K562 (cell line): ENCODE results near the gene IGSF3. TPM values are rescaled to one million over a fixed set of nuclear protein-coding genes. Genes with fewer than 3 reads are reported as not detected.

Experiments
- AFF4 ChIP-seq: sonication (generic); formaldehyde crosslinking; IDR thresholded peaks from 2 replicates; pipeline ENCODE4 v1.8.0; 2023; ENCODE audit warnings: mild to moderate bottlenecking, missing genetic modification reagents
- BCL6 ChIP-seq: fragments of 250-450 bp; sonication (Bioruptor Pico); IDR thresholded peaks from 2 replicates; pipeline ENCODE4 v1.4.0; 2020
- CGGBP1 ChIP-seq: fragments of 250-450 bp; sonication (Bioruptor Pico); IDR thresholded peaks from 2 replicates; pipeline ENCODE4 v1.9.0; 2021; ENCODE audit warnings: mild to moderate bottlenecking
- ILF3 ChIP-seq: fragments of 450-650 bp; IDR thresholded peaks from 2 replicates; pipeline ENCODE4 v1.6.1; 2018; ENCODE audit warnings: antibody characterized with exemption, mild to moderate bottlenecking, moderate library complexity, borderline replicate concordance
- MTA2 ChIP-seq: fragments of 450-650 bp; IDR thresholded peaks from 2 replicates; pipeline ENCODE4 v1.6.1; 2016; ENCODE audit warnings: low read depth
- NR2F6 ChIP-seq: fragments of 450-650 bp; formaldehyde crosslinking; IDR thresholded peaks from 2 replicates; pipeline ENCODE4 v1.4.0; 2020; ENCODE audit warnings: mild to moderate bottlenecking
- RBM25 ChIP-seq: fragments of 200-400 bp; formaldehyde crosslinking; IDR thresholded peaks from 2 replicates; pipeline ENCODE4 v1.6.1; 2018; ENCODE audit warnings: low read length, low read depth, moderate library complexity; ENCODE audit not compliant: severe bottlenecking
- SIN3B ChIP-seq: fragments of 450-650 bp; IDR thresholded peaks from 2 replicates; pipeline ENCODE4 v1.6.1; 2017; ENCODE audit warnings: low read depth, mild to moderate bottlenecking, moderate library complexity
- SIRT6 ChIP-seq: IDR thresholded peaks from one replicate; pipeline ENCODE4 v1.6.1; 2012; ENCODE audit warnings: low read depth, mild to moderate bottlenecking, control low read depth, inconsistent platforms, low read length, moderate library complexity
- SNIP1 ChIP-seq: fragments of 450-650 bp; IDR thresholded peaks from 2 replicates; pipeline ENCODE4 v1.7.1; 2017; ENCODE audit warnings: low read depth, mild to moderate bottlenecking
- ZNF644 ChIP-seq: fragments of 200-800 bp; sonication (Bioruptor generic); IDR thresholded peaks from 2 replicates; pipeline ENCODE4 v1.6.1; 2016; ENCODE audit warnings: low read depth, missing genetic modification characterization, missing compliant biosample characterization
- ZNF695 ChIP-seq: fragments of 450-650 bp; formaldehyde crosslinking; IDR thresholded peaks from 2 replicates; pipeline ENCODE4 v1.4.0; 2020; ENCODE audit warnings: mild to moderate bottlenecking, moderate library complexity
- polyA plus RNA-seq, 8 experiments: library from polyadenylated mRNA; depleted of rRNA in 4 of 8; stranded (reverse) in 5 of 8; unstranded in 3 of 8; fragments of >200 nt; fragmentation: Nextera tagmentation in 2 of 8; fragmentation: Illumina TruSeq in 1 of 8; extraction: Ambion mirVana in 2 of 8; extraction: Trizol in 1 of 8; gene quantifications; 2 replicates each; pipeline versions ENCODE4 v1.2.1 to v1.2.3, GENCODE V29; 2011 to 2014; ENCODE audit warnings: inconsistent platforms in 1 of 8, missing spikeins in 1 of 8
- total RNA-seq, 7 experiments: library from RNA; depleted of rRNA in 6 of 7; stranded (reverse); fragments of >200 nt in 6 of 7; fragmentation: Illumina TruSeq in 2 of 7; extraction: Trizol in 2 of 7; gene quantifications; 2 replicates each; pipeline versions ENCODE4 v1.2.1 to v1.2.3, GENCODE V29; 2011 to 2021; ENCODE audit warnings: low replicate concordance in 1 of 7
- TF ChIP-seq, protein P1 (sequence below), 2 experiments: fragments of 200-800 bp in 1 of 2; sonication (Bioruptor generic) in 1 of 2; sonication (generic) in 1 of 2; formaldehyde crosslinking in 1 of 2; IDR thresholded peaks in 1 of 2; conservative IDR thresholded peaks in 1 of 2; 2 replicates each; pipeline versions ENCODE4 v1.5.0 to v1.6.1; 2016 to 2020; ENCODE audit warnings: missing compliant biosample characterization in 1 of 2, missing genetic modification characterization in 1 of 2, missing genetic modification reagents in 1 of 2
- TF ChIP-seq, protein P2 (sequence below): fragments of 450-650 bp; formaldehyde crosslinking; IDR thresholded peaks from 2 replicates; pipeline ENCODE4 v1.4.0; 2020; ENCODE audit warnings: mild to moderate bottlenecking, mixed read lengths
- TF ChIP-seq, protein P3 (sequence below): fragments of 250-450 bp; sonication (Bioruptor Pico); IDR thresholded peaks from 2 replicates; pipeline ENCODE4 v1.8.0; 2022; ENCODE audit warnings: inconsistent platforms, mild to moderate bottlenecking, moderate library complexity, borderline replicate concordance
- TF ChIP-seq, protein P4 (sequence below): sonication (generic); formaldehyde crosslinking; IDR thresholded peaks from 2 replicates; pipeline ENCODE4 v1.8.0; 2022; ENCODE audit warnings: mild to moderate bottlenecking, missing genetic modification reagents

IGSF3 gene
- total and polyA plus RNA-seq, 9 of the 15 experiments (the other 6 are each of a cell fraction or from before 2014, with no cell fraction given), result 1.1 to 15.0 (median 8.3) TPM

GRCh38 chr1:116569776-116570357 lies 97.7 kb downstream of the IGSF3 start (continued):
- TF ChIP-seq, protein P1, sequence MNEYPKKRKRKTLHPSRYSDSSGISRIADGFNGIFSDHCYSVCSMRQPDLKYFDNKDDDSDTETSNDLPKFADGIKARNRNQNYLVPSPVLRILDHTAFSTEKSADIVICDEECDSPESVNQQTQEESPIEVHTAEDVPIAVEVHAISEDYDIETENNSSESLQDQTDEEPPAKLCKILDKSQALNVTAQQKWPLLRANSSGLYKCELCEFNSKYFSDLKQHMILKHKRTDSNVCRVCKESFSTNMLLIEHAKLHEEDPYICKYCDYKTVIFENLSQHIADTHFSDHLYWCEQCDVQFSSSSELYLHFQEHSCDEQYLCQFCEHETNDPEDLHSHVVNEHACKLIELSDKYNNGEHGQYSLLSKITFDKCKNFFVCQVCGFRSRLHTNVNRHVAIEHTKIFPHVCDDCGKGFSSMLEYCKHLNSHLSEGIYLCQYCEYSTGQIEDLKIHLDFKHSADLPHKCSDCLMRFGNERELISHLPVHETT (CRISPR knock-in tag; conservative IDR thresholded peaks at IDR 0.05 in 1 of 2, IDR thresholded peaks at IDR 0.05 in 1 of 2), result no peak
- TF ChIP-seq ZNF695 (CRISPR knock-in tag) (no peak), BCL6 (no peak), AFF4 (CRISPR knock-in tag) (no peak), SNIP1 (no peak), ZNF644 (tag) (peak; percentile 34; the same call in 1 of the 2 replicates), CGGBP1 (CRISPR knock-in tag) (0 out of 2 replicates have a peak, but pooled peaks have one; percentile 6), MTA2 (no peak), SIN3B (no peak), RBM25 (no peak), NR2F6 (CRISPR knock-in tag) (no peak), SIRT6 (no peak), ILF3 (no peak)
- TF ChIP-seq, protein P2, sequence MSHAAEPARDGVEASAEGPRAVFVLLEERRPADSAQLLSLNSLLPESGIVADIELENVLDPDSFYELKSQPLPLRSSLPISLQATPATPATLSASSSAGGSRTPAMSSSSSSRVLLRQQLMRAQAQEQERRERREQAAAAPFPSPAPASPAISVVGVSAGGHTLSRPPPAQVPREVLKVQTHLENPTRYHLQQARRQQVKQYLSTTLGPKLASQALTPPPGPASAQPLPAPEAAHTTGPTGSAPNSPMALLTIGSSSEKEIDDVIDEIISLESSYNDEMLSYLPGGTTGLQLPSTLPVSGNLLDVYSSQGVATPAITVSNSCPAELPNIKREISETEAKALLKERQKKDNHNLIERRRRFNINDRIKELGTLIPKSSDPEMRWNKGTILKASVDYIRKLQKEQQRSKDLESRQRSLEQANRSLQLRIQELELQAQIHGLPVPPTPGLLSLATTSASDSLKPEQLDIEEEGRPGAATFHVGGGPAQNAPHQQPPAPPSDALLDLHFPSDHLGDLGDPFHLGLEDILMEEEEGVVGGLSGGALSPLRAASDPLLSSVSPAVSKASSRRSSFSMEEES (CRISPR knock-in tag), result no peak
- TF ChIP-seq, protein P3, sequence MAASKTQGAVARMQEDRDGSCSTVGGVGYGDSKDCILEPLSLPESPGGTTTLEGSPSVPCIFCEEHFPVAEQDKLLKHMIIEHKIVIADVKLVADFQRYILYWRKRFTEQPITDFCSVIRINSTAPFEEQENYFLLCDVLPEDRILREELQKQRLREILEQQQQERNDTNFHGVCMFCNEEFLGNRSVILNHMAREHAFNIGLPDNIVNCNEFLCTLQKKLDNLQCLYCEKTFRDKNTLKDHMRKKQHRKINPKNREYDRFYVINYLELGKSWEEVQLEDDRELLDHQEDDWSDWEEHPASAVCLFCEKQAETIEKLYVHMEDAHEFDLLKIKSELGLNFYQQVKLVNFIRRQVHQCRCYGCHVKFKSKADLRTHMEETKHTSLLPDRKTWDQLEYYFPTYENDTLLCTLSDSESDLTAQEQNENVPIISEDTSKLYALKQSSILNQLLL (CRISPR knock-in tag), result no peak
- TF ChIP-seq, protein P4, sequence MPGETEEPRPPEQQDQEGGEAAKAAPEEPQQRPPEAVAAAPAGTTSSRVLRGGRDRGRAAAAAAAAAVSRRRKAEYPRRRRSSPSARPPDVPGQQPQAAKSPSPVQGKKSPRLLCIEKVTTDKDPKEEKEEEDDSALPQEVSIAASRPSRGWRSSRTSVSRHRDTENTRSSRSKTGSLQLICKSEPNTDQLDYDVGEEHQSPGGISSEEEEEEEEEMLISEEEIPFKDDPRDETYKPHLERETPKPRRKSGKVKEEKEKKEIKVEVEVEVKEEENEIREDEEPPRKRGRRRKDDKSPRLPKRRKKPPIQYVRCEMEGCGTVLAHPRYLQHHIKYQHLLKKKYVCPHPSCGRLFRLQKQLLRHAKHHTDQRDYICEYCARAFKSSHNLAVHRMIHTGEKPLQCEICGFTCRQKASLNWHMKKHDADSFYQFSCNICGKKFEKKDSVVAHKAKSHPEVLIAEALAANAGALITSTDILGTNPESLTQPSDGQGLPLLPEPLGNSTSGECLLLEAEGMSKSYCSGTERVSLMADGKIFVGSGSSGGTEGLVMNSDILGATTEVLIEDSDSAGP (CRISPR knock-in tag), result 0 out of 2 replicates have a peak, but pooled peaks have one; percentile 52
